K562 (cell line): ENCODE data around the gene PATJ.

Source experiments
- EZH2 ChIP-seq: IDR thresholded peaks from 2 replicates; pipeline ENCODE4 v1.6.1; 2012; ENCODE audit warnings: low read depth, mild to moderate bottlenecking, inconsistent platforms, low read length, borderline replicate concordance
- NFIC ChIP-seq: fragments of 450-650 bp; IDR thresholded peaks from 2 replicates; pipeline ENCODE4 v1.6.1; 2017; ENCODE audit warnings: mild to moderate bottlenecking, inconsistent platforms
- TF ChIP-seq, protein P1 (sequence below), 3 experiments: IDR thresholded peaks in 2 of 3; conservative IDR thresholded peaks in 1 of 3; 2 replicates each; pipeline ENCODE4 v1.5.1; 2011 to 2012; ENCODE audit warnings: low read length in 3 of 3, mild to moderate bottlenecking in 3 of 3, control low read depth in 2 of 3, improper control_type of control experiment in 1 of 3, inconsistent platforms in 1 of 3, low read depth in 1 of 3, mixed read lengths in 1 of 3, moderate library complexity in 1 of 3; ENCODE audit not compliant: insufficient read depth in 2 of 3

DNA sequence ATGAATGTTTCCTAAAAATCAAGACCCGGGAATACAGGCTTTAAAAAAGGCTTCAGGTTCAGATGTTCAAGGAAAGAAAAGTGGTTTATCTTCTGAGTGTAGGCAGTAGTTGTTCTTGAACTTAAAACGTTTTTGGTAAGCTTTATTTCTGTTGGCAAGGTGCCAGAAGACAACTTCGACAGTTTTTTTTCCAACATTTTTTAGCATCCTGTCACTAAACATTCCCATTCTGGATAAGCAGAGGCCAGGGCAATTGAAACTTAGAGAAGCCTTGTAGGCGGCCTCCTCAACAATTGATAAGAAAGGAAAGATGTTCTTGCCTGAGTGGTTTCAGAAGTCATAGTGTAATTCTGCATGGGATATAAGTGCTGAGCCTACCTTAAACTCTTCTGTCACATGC lies 66.7 kb downstream of the PATJ start:
- TF ChIP-seq NFIC (peak; percentile 99), EZH2 (no peak)
- TF ChIP-seq, protein P1, sequence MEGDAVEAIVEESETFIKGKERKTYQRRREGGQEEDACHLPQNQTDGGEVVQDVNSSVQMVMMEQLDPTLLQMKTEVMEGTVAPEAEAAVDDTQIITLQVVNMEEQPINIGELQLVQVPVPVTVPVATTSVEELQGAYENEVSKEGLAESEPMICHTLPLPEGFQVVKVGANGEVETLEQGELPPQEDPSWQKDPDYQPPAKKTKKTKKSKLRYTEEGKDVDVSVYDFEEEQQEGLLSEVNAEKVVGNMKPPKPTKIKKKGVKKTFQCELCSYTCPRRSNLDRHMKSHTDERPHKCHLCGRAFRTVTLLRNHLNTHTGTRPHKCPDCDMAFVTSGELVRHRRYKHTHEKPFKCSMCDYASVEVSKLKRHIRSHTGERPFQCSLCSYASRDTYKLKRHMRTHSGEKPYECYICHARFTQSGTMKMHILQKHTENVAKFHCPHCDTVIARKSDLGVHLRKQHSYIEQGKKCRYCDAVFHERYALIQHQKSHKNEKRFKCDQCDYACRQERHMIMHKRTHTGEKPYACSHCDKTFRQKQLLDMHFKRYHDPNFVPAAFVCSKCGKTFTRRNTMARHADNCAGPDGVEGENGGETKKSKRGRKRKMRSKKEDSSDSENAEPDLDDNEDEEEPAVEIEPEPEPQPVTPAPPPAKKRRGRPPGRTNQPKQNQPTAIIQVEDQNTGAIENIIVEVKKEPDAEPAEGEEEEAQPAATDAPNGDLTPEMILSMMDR (IDR thresholded peaks at IDR 0.05 in 2 of 3, conservative IDR thresholded peaks at IDR 0.05 in 1 of 3; ENCODE audit: insufficient read depth in 2 of 3, low read depth in 1 of 3, low read length in 3 of 3) = no peak
